Ovary (tissue), 9 donors: Measurements from ENCODE around the gene LRRTM4. TPM values are rescaled to one million over a fixed set of nuclear protein-coding genes. Genes with fewer than 3 reads are reported as not detected.

Experiments
- DNase-seq, 5 donors: peaks; one replicate each; pipeline ENCODE4 v3.0.0-alpha.2; 2019 to 2020
- H3K27ac ChIP-seq, 2 donors: fragments of 200-600 bp; one replicate each; pipeline versions ENCODE4 v1.5.1 to v1.8.0; 2019 to 2022
- H3K27me3 ChIP-seq: fragments of 200-600 bp; one replicate; pipeline ENCODE4 v1.8.0; 2022
- H3K36me3 ChIP-seq: fragments of 200-600 bp; sonication (generic); one replicate; pipeline ENCODE4 v1.5.1; 2019
- H3K4me1 ChIP-seq: one replicate; pipeline ENCODE4 v1.8.1; 2013; ENCODE audit warnings: mild to moderate bottlenecking, moderate library complexity; ENCODE audit not compliant: insufficient read depth
- H3K4me3 ChIP-seq: fragments of 200-600 bp; sonication (generic); one replicate; pipeline ENCODE4 v1.5.1; 2017
- H3K9me3 ChIP-seq, 2 donors: fragments of 200-600 bp in 1 of 2; sonication (generic) in 1 of 2; one replicate each; pipeline versions ENCODE4 v1.5.1 to v1.8.1; 2013 to 2019; ENCODE audit warnings: mild to moderate bottlenecking in 1 of 2, moderate library complexity in 1 of 2
- EP300 ChIP-seq: sonication (generic); formaldehyde crosslinking; IDR thresholded peaks from one replicate; pipeline ENCODE4 v1.6.1; 2017; ENCODE audit warnings: antibody characterized with exemption
- POLR2A ChIP-seq: fragments of 450-650 bp; IDR thresholded peaks from one replicate; pipeline ENCODE4 v1.6.1; 2017; ENCODE audit warnings: antibody characterized with exemption, mild to moderate bottlenecking, moderate library complexity
- WGBS, 3 donors: extraction: QIAGEN DNeasy Blood & Tissue Kit in 1 of 3; methylation state at CpG; one replicate each; pipeline versions ENCODE4 v1.1.5 to v1.1.7; 2013 to 2017; 5-methylcytosine and 5-hydroxymethylcytosine counted together
- intact Hi-C, 4 donors: fragments of 100-400 bp; cut with DNase I; formaldehyde crosslinking; loops; one replicate each; pipeline versions ENCODE4 v1.11.0 to v1.15.1; 2022 to 2023
- polyA plus RNA-seq, 2 donors: library from polyadenylated mRNA; stranded (reverse); fragments of 200-250 nt in 1 of 2; fragments of 350-450 nt in 1 of 2; fragmentation: Illumina TruSeq in 1 of 2; extraction: RNeasy Lipid Tissue Mini Kit (QIAGEN cat#74804) in 1 of 2; gene quantifications; one replicate each; pipeline ENCODE4 v1.2.3, GENCODE V29; 2013 to 2014
- total RNA-seq, 7 donors: library from RNA; depleted of rRNA in 2 of 7; stranded (reverse); fragments of >200 nt in 2 of 7; fragmentation: NEBNext Ultra II Directional in 3 of 7; extraction: Animal tissue kit (Norgen Biotek cat#: 25700) in 3 of 7; gene quantifications; one replicate each; pipeline versions ENCODE4 v1.1.0 to v1.2.4, GENCODE V29; 2016 to 2023
- TF ChIP-seq, protein P1 (sequence below), 3 donors: fragments of 450-650 bp in 2 of 3; fragments of 200-600 bp in 1 of 3; IDR thresholded peaks; one replicate each; pipeline versions ENCODE4 v1.5.1 to v1.8.0; 2016 to 2022; ENCODE audit warnings: antibody characterized with exemption in 3 of 3, mild to moderate bottlenecking in 1 of 3
- donor health status: DM: no; HTN: no; CAD: no; lungs with moderate emphysema.
- donor health status: DM: no; HTN: no; CAD: no.
- donor health status: Bipolar disorder and iron deficiency.
- donor health status: DM: yes; HTN: yes; CAD: no.
- donor health status: DM: no; HTN: no; CAD: no.
- donor health status: DM: yes; HTN: yes; CAD: no.

Gene LRRTM4
- total and polyA plus RNA-seq, 9 donors, result 0.01 to 2.2 (median 0.71) TPM; not detected in 2

DNA sequence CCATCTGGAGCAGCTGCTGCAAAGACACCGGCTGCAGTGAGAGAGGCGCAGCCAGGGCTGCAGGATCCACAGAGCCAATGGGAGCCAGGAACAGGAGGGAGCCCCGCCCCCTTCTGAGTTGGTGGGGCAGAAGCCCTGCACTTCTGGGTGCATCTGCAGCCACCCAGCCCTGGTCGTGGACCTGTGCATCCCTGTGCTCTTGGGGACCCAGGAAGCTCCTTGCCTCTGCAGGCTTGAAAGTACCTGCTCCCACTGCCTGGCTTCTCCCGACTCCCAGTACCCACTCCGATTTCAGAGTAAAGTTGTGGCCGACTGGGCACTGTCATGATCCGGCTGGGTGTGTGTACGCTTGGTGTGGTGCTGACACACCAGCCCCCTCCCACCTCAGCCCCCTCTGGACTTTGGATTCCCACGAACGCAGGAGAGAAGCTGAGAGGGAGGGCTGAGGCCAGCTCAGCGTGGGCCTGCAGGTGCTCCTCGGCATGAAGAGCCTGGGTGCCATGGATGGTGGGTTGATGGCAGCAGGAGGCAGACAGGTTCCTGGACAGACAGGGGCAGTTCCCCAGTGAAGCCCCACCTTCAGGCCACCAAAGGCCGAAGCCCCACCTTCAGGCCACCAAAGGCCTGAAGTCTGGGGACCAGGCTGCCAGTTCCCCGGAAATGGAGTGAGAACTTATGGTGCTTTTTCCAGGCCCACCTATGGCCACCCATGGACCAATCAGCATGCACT is 34.9 kb downstream of the LRRTM4 start:
- TF ChIP-seq EP300, result no peak
- TF ChIP-seq, protein P1, sequence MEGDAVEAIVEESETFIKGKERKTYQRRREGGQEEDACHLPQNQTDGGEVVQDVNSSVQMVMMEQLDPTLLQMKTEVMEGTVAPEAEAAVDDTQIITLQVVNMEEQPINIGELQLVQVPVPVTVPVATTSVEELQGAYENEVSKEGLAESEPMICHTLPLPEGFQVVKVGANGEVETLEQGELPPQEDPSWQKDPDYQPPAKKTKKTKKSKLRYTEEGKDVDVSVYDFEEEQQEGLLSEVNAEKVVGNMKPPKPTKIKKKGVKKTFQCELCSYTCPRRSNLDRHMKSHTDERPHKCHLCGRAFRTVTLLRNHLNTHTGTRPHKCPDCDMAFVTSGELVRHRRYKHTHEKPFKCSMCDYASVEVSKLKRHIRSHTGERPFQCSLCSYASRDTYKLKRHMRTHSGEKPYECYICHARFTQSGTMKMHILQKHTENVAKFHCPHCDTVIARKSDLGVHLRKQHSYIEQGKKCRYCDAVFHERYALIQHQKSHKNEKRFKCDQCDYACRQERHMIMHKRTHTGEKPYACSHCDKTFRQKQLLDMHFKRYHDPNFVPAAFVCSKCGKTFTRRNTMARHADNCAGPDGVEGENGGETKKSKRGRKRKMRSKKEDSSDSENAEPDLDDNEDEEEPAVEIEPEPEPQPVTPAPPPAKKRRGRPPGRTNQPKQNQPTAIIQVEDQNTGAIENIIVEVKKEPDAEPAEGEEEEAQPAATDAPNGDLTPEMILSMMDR (IDR thresholded peaks at IDR 0.05), result no peak
- TF ChIP-seq POLR2A, result no peak
- Histone ChIP-seq H3K9me3 (no peaks in the 10 kb centered on the region), H3K4me3 (no peak overlapping the region), H3K27me3 (no peaks in the 10 kb centered on the region), H3K4me1 (no peaks in the 10 kb centered on the region), H3K27ac (no peak overlapping the region), H3K36me3 (no peaks in the 10 kb centered on the region)
- DNase-seq, result no peak
- intact Hi-C loops, result no loop called here
- 80 to 84% (median 83%) methylated on average over 14 to 15 of the region's 15 CpGs for WGBS, 3 donors

DNA sequence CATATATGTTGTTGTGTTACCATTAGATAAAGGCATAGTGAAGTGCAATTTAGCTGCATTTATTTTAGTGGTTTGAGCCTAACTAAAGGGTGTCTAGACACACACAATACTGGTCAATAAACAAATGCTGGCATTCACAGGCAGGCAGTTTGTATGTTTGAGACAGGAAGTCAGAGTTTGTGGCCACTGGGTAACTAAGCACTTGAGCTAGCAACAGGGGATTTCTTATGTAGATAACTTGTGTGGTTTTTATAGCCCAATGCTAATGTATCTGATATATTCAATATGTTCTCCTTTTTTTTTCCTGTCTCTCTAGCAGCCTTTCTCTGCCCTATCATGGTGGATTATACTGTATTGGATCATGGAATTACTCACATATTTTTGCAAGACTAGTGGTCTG is 38.1 kb downstream of the LRRTM4 start:
- no peaks in the 10 kb centered on the region for H3K27me3 ChIP-seq
- H3K9me3 ChIP-seq, result no peaks in the 10 kb centered on the region
- intact Hi-C loops, result no loop called here
- H3K4me3 ChIP-seq, result no peak overlapping the region
- DNase-seq, result no peak
- H3K36me3 ChIP-seq, result no peaks in the 10 kb centered on the region
- TF ChIP-seq EP300, result no peak
- TF ChIP-seq, protein P1 (IDR thresholded peaks at IDR 0.05), result no peak
- TF ChIP-seq POLR2A, result no peak
- no peak overlapping the region for H3K27ac ChIP-seq
- no peaks in the 10 kb centered on the region for H3K4me1 ChIP-seq

DNA sequence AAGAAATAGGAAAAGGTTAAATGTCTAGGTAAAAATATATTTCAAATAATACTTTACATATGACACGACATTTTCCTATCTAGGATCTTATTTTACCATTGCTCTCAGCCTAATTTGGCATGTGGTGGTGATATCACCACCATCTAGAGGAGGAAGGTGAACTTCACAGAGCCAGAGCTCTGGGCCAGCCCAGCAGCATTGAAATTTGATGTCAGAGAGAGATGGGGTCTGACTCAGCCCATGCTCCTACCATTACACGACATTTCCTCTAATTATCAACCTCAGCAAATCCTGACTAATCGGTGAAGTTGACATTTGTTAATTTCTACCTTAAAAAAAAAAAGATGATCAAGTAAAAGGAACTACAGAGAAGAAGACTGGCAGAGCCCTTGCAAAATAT is 42.3 kb downstream of the LRRTM4 start:
- TF ChIP-seq EP300 (no peak), POLR2A (no peak)
- TF ChIP-seq, protein P1 (IDR thresholded peaks at IDR 0.05), result no peak
- H3K9me3 ChIP-seq, result no peaks in the 10 kb centered on the region
- DNase-seq, result no peak
- no peak overlapping the region for H3K27ac ChIP-seq
- H3K4me3 ChIP-seq, result no peak overlapping the region
- intact Hi-C loops, result no loop called here
- H3K4me1 ChIP-seq, result no peaks in the 10 kb centered on the region
- H3K27me3 ChIP-seq, result no peaks in the 10 kb centered on the region
- 70 to 86% (median 73%) methylated on average over 3 of the region's 3 CpGs for WGBS, 3 donors
- no peaks in the 10 kb centered on the region for H3K36me3 ChIP-seq

DNA sequence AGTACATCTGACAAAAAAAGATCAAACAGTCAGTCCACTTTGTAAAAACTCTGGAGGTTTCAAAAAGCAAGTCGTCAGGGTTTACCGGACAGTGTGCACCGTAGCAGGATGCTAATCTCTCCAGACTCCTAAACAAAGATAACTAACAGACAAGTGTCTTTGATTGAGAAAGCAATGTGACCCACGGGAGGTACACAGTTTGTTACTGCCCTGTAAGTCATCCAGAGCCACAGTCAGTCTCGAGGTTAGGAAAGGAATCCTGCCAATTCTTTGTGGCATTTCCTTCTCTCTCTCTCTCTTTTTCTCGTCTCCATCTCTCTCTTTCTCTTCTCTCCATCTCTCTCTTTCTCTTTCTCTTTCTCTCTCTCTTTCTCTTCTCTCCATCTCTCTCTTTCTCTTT is 42.8 kb downstream of the LRRTM4 start:
- no peak overlapping the region for H3K27ac ChIP-seq
- TF ChIP-seq, protein P1 (IDR thresholded peaks at IDR 0.05), result no peak
- TF ChIP-seq POLR2A, result no peak
- TF ChIP-seq EP300, result no peak
- WGBS, 3 donors, result 23 to 54% (median 32%) methylated on average over 6 of the region's 6 CpGs
- H3K4me3 ChIP-seq, result no peak overlapping the region
- no peaks in the 10 kb centered on the region for H3K9me3 ChIP-seq
- H3K27me3 ChIP-seq, result no peaks in the 10 kb centered on the region
- DNase-seq, result no peak
- intact Hi-C loops, result no loop called here
- H3K4me1 ChIP-seq, result no peaks in the 10 kb centered on the region
- no peaks in the 10 kb centered on the region for H3K36me3 ChIP-seq
